MM.1S (cell line): ENCODE results near the gene SPHK2.
A peak's percentile ranks its signal among the peaks of the same experiment; 100 is the strongest.

ENCODE experiments used
- DNase-seq: peaks from one replicate; pipeline ENCODE4 v3.0.0-alpha.2; 2015
- H2AFZ ChIP-seq: fragments of 300-600 bp; sonication (generic); 2 replicates; pipeline ENCODE4 v1.6.0; 2016; ENCODE audit warnings: antibody characterized with exemption, low read length
- H3F3A ChIP-seq: fragments of 300-600 bp; sonication (generic); 2 replicates; pipeline ENCODE4 v1.6.1; 2016; ENCODE audit warnings: mild to moderate bottlenecking, antibody characterized with exemption, low read length, moderate library complexity, mixed read lengths; ENCODE audit not compliant: insufficient read depth
- H3K27ac ChIP-seq: fragments of 300-600 bp; sonication (generic); 2 replicates; pipeline ENCODE4 v1.5.1; 2016; ENCODE audit warnings: mild to moderate bottlenecking, low read length
- H3K27me3 ChIP-seq: fragments of 300-600 bp; sonication (generic); replicated peaks from 2 replicates; pipeline ENCODE4 v1.6.0; 2016; ENCODE audit warnings: low read length; ENCODE audit not compliant: insufficient read depth
- H3K36me3 ChIP-seq: fragments of 300-600 bp; sonication (generic); replicated peaks from 2 replicates; pipeline ENCODE4 v1.6.1; 2016; ENCODE audit warnings: mild to moderate bottlenecking, low read length, mixed read lengths; ENCODE audit not compliant: insufficient read depth
- H3K4me1 ChIP-seq: fragments of 300-600 bp; sonication (generic); 2 replicates; pipeline ENCODE4 v1.6.1; 2016; ENCODE audit warnings: low read length, mixed read lengths
- H3K4me2 ChIP-seq: fragments of 300-600 bp; sonication (generic); 2 replicates; pipeline ENCODE4 v1.6.0; 2016; ENCODE audit warnings: low read depth, low read length
- H3K4me3 ChIP-seq: fragments of 300-600 bp; sonication (generic); 2 replicates; pipeline ENCODE4 v1.5.1; 2016; ENCODE audit warnings: low read length, mixed read lengths
- H3K79me2 ChIP-seq: fragments of 300-600 bp; sonication (generic); 2 replicates; pipeline ENCODE4 v1.6.1; 2016; ENCODE audit warnings: mixed run types, low read length, mixed read lengths
- H3K9ac ChIP-seq: fragments of 300-600 bp; sonication (generic); 2 replicates; pipeline ENCODE4 v1.6.1; 2016; ENCODE audit warnings: low read length, mixed read lengths
- H3K9me2 ChIP-seq: fragments of 300-600 bp; sonication (generic); replicated peaks from 2 replicates; pipeline ENCODE4 v1.6.1; 2016; ENCODE audit warnings: mild to moderate bottlenecking, low read length, mixed read lengths; ENCODE audit not compliant: insufficient read depth
- H3K9me3 ChIP-seq: fragments of 300-600 bp; sonication (generic); replicated peaks from 2 replicates; pipeline ENCODE4 v1.6.1; 2016; ENCODE audit warnings: mild to moderate bottlenecking, low read length, mixed read lengths; ENCODE audit not compliant: insufficient read depth
- H4K20me1 ChIP-seq: fragments of 300-600 bp; sonication (generic); 2 replicates; pipeline ENCODE4 v1.6.1; 2016; ENCODE audit warnings: mild to moderate bottlenecking, low read length, moderate library complexity, mixed read lengths; ENCODE audit not compliant: insufficient read depth
- CTCF ChIP-seq: fragments of 300-600 bp; sonication (generic); IDR thresholded peaks from 2 replicates; pipeline ENCODE4 v1.5.1; 2016; ENCODE audit warnings: antibody characterized with exemption, low read length, mixed read lengths
- EZH2 ChIP-seq: fragments of 300-600 bp; sonication (generic); optimal IDR thresholded peaks from 2 replicates; pipeline ENCODE3; 2017; ENCODE audit warnings: low read depth, mild to moderate bottlenecking, antibody characterized with exemption, low read length, mixed read lengths
- EZH2phosphoT487 ChIP-seq: fragments of 300-600 bp; sonication (generic); IDR thresholded peaks from 2 replicates; pipeline ENCODE4 v1.6.1; 2018; ENCODE audit warnings: antibody characterized with exemption, low read length

SPHK2 gene

GRCh38 chr19:48633148-48634035 is 14.1 kb downstream of the SPHK2 start:
- Histone ChIP-seq H3K4me3 (peak overlapping the region; percentile 46; the same call in 1 of the 2 replicates), H3K27me3 (no peaks in the 10 kb centered on the region), H2AFZ (no peak overlapping the region), H3K9ac (peak overlapping the region; percentile 25; the same call in 1 of the 2 replicates), H3K9me2 (no peaks in the 10 kb centered on the region), H3K4me1 (peaks cover 28% of the 10 kb centered on the region), H3F3A (peaks cover 35% of the 10 kb centered on the region), H3K79me2 (no peaks in the 10 kb centered on the region), H3K27ac (peak overlapping the region; percentile 72; the same call in 1 of the 2 replicates), H3K4me2 (peak overlapping the region; percentile 83), H3K36me3 (no peaks in the 10 kb centered on the region), H4K20me1 (no peaks in the 10 kb centered on the region), H3K9me3 (no peaks in the 10 kb centered on the region)
- TF ChIP-seq EZH2: no peak
- no peak for TF ChIP-seq CTCF
- TF ChIP-seq EZH2phosphoT487: no peak
- no peak for DNase-seq

- peaks cover 35% of the 10 kb centered on the region for H3F3A ChIP-seq
- no peaks in the 10 kb centered on the region for H4K20me1 ChIP-seq
- peak overlapping the region; percentile 32 for H2AFZ ChIP-seq
- TF ChIP-seq CTCF (no peak), EZH2 (no peak), EZH2phosphoT487 (no peak)
- DNase-seq: no peak
- H3K79me2 ChIP-seq: no peaks in the 10 kb centered on the region
- H3K4me1 ChIP-seq: peaks cover 32% of the 10 kb centered on the region
- H3K9ac ChIP-seq: peak overlapping the region; percentile 25; the same call in 1 of the 2 replicates
- peak overlapping the region; percentile 83 for H3K4me2 ChIP-seq
- H3K36me3 ChIP-seq: no peaks in the 10 kb centered on the region
- H3K27me3 ChIP-seq: no peaks in the 10 kb centered on the region
- H3K9me3 ChIP-seq: no peaks in the 10 kb centered on the region
- H3K27ac ChIP-seq: peak overlapping the region; percentile 72; the same call in 1 of the 2 replicates
- H3K4me3 ChIP-seq: peak overlapping the region; percentile 46; the same call in 1 of the 2 replicates
- no peaks in the 10 kb centered on the region for H3K9me2 ChIP-seq
These were observed 14.7 kb downstream of the SPHK2 start for GRCh38 chr19:48634036-48634342.

GRCh38 chr19:48634424-48635262 is 15.3 kb downstream of the SPHK2 start:
- DNase-seq: peak; percentile 97
- Histone ChIP-seq H3F3A (peaks cover 35% of the 10 kb centered on the region), H3K4me1 (peaks cover 32% of the 10 kb centered on the region), H3K4me2 (peak overlapping the region; percentile 83), H3K79me2 (no peaks in the 10 kb centered on the region), H4K20me1 (no peaks in the 10 kb centered on the region), H2AFZ (peak overlapping the region; percentile 32), H3K9me2 (no peaks in the 10 kb centered on the region), H3K36me3 (no peaks in the 10 kb centered on the region), H3K9me3 (no peaks in the 10 kb centered on the region), H3K9ac (peak overlapping the region; percentile 44; the same call in 1 of the 2 replicates), H3K4me3 (peak overlapping the region; percentile 47), H3K27me3 (no peaks in the 10 kb centered on the region), H3K27ac (peak overlapping the region; percentile 72)
- TF ChIP-seq CTCF (no peak), EZH2 (no peak), EZH2phosphoT487 (no peak)
